Kidney capillary endothelial cell (primary cell): Measurements from ENCODE around the gene NLRP14.

ENCODE experiments used
- DNase-seq: peaks from one replicate; pipeline ENCODE4 v3.0.0-alpha.2; 2018; ENCODE audit warnings: low spot score

The NLRP14 gene

DNA sequence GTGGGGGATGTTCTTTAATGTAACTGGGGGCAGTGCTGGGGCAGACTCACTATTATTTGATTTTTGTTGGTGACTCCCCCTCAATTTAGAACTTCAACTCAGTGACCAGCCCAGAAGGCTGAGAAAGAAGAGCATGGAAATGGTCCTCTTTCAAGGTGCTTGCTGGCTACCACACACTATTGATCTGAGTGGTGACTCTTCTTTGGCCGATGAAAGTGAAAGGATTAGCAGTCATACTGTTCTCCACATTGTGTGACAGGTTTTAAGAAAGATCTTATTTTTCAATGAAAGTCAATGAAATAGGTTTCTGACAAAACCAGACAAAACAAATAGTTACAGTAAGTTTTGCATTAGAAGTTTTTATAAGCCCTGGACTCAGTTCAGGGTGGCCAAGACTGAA, 29.9 kb downstream of the NLRP14 start:
- DNase-seq, result no peak

DNA sequence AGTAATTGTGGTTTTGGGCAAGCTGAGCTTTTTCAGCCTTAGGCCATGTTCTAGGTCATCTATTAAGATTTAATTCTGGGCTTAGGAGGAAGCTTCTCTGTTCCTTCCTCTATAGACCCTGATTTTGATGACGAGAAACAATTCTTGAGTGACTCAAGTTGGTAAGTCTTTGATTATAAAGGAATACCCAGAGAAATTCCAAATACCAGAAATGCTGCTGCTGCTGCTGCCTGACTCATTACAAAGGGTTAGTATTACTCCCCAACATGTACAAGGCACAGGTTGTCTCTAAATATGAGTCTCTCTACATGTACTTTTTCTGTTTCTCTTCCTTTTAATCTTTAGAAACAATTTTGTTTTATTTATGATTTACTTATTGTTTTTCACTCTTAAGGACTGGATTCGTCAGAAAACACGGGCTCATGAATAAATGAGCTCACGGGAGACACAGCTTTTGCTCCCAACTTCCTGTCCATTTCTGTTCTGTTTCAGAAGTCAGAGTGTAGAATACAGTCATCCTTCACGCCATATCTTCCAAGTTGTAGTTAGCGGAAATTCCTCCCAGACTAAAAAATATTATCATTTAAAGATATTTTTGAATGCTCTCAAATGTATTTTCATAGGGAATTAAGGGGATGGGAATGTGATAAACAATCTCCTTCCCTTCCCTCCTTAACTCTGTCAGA, 36.7 kb downstream of the NLRP14 start:
- DNase-seq, result no peak

DNA sequence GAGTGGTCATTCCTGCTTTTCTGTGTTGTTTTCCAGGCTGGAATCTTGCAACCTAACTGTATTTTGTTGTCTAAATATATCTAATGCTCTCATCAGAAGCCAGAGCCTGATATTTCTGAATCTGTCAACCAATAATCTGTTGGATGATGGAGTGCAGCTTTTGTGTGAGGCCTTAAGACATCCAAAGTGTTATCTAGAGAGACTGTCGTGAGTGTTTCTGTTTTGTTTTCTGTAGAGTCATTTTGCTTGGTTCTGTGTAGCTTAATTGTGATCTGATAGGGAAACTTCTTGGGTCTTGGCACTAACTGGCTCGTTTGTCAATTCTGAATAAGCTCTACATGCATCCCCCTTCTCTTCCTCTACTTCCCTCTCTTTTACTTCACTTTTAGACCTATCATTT, 37.4 kb downstream of the NLRP14 start:
- DNase-seq, result no peak

DNA sequence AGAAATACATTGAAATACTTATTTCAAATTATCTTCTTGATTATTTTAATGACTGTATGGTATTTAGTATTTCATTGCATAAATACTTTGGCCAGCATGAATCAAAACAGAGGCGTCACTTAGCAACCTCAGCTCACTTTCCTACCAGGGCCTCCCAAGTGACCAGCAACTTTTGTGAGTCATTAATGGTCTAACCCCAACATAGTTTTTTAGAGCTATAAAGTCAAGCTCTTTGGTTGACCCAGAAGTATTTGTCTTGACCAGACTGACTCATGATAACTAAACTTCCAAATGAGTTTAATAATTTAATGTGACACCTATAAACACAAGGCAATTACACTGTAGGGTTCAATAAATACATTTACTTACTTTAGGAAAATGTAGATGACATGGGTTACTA, 40.6 kb downstream of the NLRP14 start:
- DNase-seq, result no peak

DNA sequence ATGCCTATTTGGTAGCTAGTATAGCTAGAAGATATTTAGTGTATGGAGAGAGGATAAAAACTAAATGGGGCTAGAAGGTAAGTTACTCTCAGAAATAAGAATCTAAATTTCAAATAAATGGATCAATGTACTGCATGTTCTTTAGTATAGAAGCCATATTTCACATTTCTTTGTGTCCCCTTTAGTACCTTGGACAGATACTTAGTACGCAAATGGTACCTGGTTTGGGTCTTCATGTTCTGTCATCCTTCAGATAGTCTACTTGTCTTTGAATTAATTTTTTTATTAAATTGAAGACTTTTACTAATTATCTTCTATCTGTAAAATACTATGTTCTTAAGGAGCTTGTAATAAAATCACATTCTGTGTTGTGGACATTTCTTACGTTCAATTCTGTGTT, 42.3 kb downstream of the NLRP14 start:
- DNase-seq, result no peak

DNA sequence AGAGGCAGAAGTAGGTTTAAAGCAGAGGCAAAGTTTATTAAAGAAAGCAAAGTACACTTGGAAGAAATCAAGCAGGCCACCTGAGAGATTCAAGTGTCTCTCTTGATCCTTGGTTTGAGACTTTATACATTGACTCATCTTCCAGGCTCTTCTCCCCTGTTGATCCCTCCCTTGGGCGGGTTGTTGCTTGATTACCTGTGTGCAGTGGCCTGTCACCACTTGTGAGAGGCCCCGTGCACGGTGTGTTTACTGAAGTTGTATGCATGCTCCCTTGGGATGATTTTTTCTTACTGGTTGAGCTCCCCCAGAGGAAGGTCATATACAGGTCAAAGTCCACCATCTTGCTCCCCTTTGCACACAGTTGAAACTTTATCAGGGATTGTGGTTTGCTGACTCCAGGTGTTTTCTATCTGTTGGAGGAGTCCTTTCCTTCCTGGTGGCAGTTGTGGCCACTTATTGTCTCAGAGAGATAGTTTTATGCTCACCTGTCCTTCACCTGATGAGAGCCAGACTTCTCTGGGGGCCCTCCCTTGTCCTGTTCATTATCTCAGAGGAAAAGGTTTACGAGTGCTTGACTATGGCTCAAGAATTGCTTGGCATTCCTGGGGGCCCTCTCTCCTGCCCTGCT, 52.2 kb downstream of the NLRP14 start:
- DNase-seq, result no peak

DNA sequence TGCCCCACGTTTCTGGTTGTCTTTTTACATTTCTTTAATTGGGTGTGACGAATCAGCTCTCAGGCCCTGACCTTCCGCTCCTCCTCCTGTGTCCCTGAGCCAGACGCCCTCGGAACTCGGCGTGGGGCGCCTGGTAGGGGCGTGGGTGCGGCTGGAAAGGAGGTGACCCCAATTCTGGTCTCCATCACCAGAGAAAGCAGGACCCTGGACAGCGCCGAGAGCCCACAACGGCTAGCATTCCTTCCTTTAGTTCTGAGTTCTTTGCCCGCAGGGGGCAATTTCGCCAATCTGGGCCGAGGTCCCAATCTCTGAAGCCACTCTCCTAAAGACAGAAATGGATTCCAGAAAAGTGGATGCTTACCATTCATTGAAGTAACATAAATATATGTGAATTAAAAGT, 56.8 kb downstream of the NLRP14 start:
- DNase-seq, result no peak

DNA sequence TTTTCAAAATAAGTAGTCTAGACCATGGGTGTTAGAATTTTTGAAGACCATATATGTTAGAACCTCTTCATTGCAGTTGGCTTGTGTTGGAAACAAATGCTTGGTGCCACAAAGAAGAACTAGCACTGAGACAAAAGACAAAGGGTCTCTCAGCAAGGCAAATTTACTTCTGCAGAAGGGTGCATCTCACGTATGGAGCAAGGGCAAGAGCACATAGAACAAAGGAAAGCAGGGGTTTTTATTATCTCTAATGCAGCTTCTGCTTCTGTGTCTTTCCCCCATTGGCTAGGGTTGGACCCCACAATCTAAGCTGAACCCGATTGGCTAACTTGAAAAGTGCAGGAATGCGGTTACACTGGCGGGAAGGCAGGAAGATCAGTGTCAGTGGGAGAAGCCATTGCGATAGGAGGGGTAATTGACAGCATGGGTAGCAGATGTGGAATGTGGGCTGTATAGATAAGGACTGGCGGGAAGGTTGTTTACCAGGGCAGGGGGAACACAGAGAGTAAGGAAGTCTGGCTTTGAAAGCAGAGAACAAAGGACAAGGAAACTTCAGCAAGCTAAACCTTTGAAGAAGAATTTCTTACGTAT, 59.4 kb downstream of the NLRP14 start:
- no peak for DNase-seq

DNA sequence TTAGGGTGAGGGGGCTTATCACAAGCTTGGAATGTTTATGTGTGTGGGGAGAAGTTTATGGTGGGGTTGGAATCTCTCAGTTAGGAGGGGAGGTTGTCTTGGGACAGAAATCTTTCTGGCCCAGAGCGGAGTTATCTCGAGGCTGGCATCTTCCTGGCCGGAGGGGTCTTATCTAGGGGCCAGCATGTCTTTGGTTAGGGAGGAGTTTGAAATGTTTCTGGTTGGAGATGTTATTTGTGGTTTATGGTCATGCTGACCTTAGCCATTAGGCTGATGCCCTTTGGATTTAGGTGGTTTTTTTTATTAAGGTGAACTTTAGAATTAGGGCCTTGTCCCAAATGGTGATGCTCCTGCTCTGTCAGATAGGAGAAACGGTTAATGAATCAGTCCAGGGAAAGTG, 60.6 kb downstream of the NLRP14 start:
- DNase-seq, result no peak

DNA sequence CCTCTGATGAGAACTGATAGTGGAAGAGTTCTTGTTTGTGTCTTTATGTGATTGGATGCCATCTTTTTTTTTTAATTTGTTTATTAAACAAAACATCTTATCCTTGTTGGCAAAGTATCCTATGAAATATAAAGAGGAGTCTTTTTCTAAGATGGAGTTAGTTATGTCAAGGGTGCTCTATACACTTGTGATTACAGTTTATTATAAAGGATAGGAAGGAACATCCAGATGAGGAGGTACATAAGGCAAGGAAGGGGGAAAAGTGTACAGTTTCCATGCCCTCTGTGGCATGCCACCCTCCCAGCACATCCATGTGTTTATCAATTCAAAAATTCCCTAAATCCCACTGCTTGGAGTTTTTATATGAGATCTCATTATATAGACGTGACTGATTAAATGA, 61.2 kb downstream of the NLRP14 start:
- no peak for DNase-seq

DNA sequence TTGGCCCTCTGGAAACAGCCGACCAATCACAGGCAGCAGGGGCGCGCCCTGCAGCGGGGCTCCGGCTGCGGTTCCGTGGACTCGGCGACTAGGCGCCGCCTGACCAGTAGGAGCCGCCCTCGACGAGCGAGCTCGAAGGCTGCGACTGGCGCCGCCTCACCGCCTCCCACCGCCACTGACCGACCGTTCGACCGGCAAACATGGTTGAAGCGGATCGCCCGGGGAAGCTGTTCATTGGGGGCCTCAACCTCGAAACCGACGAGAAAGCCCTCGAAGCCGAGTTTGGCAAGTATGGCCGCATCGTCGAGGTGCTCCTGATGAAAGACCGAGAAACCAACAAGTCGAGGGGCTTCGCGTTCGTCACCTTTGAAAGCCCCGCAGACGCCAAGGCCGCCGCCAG, 68.6 kb downstream of the NLRP14 start, which contains the start of gene RBMXL2:
TSS of gene RBMXL2 (plus strand) at position 78 of the 400 bp plus-strand sequence. CDS start at position 201, 123 bp downstream.
- DNase-seq, result no peak

DNA sequence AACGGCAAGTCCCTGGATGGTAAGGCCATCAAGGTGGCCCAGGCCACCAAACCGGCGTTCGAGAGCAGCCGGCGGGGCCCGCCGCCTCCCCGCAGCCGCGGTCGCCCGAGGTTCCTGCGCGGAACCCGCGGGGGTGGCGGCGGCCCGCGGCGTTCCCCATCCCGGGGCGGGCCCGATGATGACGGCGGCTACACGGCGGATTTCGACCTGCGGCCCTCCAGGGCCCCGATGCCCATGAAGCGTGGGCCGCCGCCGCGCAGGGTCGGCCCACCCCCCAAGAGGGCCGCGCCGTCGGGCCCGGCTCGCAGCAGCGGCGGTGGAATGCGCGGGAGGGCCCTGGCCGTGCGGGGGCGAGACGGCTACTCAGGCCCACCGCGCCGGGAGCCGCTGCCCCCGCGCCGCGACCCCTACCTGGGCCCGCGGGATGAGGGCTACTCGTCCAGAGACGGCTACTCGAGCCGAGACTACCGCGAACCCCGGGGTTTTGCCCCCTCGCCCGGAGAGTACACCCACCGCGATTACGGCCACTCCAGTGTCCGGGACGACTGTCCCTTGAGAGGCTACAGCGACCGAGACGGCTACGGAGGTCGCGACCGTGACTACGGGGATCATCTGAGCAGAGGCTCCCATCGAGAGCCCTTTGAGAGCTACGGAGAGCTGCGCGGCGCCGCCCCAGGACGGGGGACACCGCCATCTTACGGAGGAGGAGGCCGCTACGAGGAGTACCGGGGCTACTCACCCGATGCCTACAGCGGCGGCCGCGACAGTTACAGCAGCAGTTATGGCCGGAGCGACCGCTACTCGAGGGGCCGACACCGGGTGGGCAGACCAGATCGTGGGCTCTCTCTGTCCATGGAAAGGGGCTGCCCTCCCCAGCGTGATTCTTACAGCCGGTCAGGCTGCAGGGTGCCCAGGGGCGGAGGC, 69.3 kb downstream of the NLRP14 start:
- no peak for DNase-seq

DNA sequence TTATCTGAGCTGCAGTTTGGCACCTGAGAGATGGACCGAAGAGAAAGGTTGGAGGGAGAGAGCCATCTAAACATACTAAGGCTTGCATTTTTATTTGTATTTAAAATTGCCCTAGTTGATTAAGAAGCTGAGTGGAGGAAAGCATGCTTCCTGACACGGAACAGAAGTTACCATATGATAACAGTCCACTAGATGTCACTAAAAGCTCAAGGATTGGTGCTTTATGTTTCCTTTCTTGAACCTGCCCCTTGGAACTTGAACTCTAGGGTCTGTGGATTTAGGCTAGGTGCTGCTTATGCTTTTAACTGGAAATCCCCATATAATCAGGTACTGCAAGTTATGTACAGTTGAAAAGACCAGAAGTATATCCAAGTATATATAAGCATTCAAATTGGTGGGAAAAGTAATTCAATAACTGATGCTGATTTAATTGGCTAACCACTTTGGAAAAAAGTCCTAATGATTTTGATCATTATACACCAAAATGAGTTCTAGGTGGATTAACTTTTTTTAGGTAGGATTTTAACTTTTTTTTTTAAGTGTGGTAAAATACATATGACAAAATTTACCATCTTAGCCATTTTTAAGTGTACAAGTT, 78.1 kb downstream of the NLRP14 start:
- peak; percentile 62 for DNase-seq

DNA sequence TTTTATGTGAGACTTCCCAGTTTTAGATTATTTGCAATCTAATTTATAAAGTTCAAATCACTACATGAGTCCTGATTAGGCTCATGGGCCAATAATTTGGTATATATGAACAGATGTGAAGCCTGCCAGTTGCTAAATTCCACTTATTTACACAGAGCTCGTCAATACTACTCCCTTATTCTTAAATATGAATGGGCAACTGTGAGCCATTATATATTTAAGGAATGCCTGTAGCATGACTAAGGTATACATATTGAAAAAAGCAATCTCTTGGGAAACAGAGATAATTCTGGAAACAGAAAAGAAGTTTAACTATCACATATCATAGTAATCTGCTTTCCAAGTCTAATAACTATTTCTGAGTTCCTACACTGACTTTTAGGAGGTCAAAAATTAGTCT, 95.5 kb downstream of the NLRP14 start:
- no peak for DNase-seq

DNA sequence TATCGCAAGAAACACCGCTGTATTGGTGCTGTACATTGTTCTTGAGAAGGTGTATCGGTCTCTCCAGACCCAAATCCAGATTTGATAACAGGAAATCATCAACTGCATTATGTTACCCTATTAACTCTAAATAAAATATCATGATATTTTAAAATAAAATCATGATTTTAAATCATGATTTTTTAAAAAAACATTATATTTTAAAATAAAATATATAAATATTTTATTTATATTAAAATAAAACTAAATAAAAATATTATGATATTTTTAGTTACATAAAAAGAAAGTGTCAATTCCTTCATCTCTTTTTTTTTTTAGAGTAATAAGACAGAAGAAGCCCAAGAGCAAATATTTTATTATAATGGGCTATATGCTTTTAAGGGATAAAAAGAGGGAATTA, 96.1 kb downstream of the NLRP14 start:
- DNase-seq, result no peak
